Tongue (tissue), 2 donors: ENCODE measurements around the gene TRIM45. TPM values are rescaled to one million over a fixed set of nuclear protein-coding genes. Genes with fewer than 3 reads are reported as not detected.
A peak's percentile ranks its signal among the peaks of the same experiment; 100 is the strongest.
"Not testable (repeated sequence)": the region's sequence is repeated elsewhere in the genome, so short reads cannot be mapped to it uniquely, and the experiment has no call there.

Source experiments
- DNase-seq: peaks from one replicate; pipeline ENCODE4 v3.0.0-alpha.2; 2015
- total RNA-seq: library from RNA; depleted of rRNA; stranded (reverse); fragments of >200 nt; gene quantifications from one replicate; pipeline ENCODE4 v1.2.3, GENCODE V29; 2014

TRIM45 gene
- total RNA-seq = 11.6 TPM

DNA sequence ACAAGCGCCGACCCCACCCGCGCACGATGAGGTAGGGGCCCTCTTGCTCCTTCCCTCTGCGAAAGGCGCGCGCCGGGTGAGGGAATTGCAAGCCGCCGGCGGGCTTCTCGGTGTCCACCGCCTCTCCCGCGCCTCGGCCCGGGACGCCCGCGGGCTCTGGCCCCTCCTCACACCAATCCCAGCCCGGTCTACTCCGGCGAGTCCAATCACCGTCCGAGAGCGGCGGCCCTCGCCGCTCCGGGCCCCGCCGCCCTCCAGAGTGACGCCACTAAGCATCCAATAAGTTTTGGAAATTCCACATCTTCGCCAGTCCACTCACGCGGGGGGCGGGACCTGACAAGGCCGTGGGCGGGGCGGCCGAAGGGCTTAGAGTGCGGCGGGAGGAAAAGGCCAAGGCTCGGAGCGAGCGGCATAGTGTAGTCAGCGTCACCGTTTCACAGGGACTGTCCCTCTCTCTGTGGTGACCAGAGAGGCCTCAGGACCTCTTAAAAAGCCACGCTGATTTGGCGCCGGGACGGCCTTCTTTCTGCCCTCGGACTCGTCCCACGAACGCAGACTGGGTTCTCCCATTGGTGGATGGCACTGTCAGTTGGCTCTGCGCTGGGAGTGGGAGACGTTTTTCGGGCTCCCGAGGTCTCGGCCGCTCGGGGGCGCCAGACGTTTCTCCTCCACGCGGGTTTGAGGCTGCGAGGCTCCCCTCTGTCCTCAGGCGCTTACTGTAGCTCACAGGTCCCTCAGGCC is at the start of gene TRIM45:
TSS of gene TRIM45 (minus strand) at position 161 of the 741 bp plus-strand sequence. CDS start 548 bp downstream, outside the sequence.
- DNase-seq = peak; percentile 99

DNA sequence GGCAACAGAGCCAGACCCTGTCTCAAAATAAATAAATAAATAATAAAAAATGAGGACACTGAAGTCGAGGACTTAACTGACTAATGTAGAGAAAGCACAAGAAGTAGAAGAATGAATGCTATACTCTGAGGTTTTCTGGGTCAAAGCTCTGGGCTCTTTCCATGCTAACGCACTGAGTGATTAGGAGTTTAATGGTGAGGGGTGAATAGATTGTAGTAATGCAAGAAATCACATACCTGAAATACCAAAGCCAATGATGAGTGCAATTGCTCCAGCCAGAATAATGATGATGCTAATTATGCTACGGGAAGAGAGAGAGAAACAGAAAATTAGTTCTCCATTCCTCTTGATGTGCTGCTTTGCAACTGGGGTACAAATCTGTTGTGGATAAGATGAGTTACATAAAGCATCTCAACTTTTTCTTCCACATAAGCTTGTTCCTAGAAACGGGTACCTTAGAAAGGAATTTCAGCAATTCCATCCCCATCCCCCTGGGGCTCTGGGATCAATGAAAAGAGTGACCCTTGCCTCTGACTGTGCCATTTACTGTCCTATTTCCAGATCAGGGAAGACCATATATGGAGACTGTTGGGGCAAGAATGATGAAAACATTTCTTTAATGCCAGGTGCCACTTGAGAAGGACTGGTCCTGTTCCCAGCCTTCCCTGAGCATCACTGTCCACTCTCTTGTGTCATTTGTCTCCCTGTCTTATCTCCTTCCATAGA is 48.5 kb upstream of the TRIM45 start:
- no peak for DNase-seq

GRCh38 chr1:117167402-117167801 is 45.9 kb upstream of the TRIM45 start:
- DNase-seq = no peak

DNA sequence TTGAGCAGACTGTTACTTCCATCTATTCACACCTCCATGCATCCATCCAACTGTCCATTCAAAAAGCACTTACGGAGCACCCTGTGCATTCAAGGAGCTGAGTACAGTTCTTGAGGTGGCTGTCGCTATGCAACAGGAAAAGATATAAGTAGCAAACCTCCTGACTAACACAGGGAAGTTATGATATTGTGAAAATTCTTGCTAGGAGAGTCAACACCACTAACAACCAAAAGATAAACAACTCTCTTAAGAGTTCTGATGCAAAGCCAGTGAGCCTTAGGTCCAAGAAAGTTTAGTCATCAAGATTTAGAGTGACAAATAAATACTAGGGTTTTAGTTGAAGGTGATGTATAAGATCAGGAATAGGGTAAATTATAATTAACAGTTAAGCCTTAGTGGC is 44.5 kb upstream of the TRIM45 start:
- DNase-seq = no peak

GRCh38 chr1:117164209-117164608 is 42.7 kb upstream of the TRIM45 start:
- no peak for DNase-seq

DNA sequence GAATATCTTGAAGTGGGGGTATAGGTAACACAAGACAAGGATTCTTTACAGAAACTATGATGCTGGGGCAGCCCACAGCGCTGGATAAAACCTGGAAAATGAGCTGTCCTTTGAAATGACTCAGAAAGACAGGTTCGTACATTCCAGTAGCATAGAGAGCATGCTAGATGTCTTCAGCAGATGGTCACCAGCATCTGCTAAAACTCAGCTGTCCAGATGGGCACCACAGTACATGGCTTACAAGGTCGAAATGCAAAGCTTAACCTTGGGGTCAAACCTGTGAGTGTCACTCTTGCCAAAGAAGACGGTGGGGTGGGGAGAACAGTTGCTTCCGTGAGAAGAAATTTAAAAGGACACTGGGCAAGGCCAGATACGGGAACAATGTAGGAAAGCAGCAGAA is 41.3 kb upstream of the TRIM45 start:
- DNase-seq = no peak

GRCh38 chr1:117161887-117162286 is 40.3 kb upstream of the TRIM45 start:
- DNase-seq = no peak

GRCh38 chr1:117151305-117151704 is 29.8 kb upstream of the TRIM45 start:
- not testable (repeated sequence) for DNase-seq

GRCh38 chr1:117150316-117150715 is 28.8 kb upstream of the TRIM45 start:
- DNase-seq = no peak

- no peak for DNase-seq
Observed at GRCh38 chr1:117147856-117148588, 26.5 kb upstream of the TRIM45 start.

DNA sequence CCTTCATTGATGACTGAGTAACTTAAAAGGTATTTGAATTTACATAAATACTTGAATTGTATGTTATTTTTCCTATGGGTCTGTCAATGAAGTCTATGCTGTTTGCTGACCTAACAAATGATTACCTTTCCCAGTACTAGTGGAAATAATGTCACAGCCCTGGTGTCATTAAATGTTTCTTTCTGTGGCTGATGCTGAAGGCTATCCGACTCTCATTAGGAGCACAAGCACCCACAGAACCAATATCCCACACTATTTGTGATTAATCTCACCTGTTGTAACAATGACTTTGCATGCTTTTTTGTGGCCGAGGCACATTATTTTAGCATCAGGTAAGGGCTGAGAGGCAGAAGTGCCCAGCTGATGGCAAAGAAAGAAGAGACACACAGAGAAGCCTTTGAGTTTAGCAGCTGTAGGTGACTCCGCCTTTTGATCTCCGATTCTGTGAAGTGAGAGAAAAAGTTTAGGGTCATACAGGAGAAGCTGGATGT is 25.8 kb upstream of the TRIM45 start:
- no peak for DNase-seq

DNA sequence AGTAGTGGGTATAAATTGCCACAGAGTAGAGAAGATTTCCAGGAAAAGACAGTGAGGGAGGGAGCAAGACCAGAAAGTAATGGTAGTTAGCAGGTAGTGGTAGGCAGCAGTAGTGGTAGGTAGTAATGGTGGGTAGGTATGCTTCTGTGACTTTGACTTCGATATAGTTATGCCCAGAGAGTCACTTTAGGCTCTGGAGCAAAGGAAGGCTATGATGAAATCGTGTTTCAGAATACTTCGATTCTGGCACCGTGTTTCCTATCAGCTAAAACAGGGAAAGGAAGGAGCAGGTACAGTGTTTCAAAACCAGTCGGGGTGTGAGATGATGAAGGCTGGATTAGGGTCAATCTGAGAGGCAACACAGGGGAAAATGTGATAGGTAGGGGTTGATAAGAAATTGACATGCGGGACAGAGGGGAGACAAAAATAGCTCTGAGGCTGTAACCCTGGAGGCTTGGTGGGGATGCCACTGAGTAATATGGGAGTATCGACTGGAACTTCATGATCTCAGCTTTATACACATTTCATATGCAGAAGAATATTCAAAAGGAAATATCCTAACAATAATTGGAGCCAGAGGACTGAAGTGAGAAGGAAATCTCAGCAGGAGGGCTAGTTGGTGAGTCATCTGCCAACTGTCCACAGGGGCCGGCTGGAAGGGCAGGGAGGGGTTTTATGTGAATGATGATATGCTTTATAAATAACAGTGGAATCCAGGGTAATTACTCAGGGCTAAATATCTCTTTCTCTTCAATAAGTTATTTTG is 25.2 kb upstream of the TRIM45 start:
- peak; percentile 36 for DNase-seq

DNA sequence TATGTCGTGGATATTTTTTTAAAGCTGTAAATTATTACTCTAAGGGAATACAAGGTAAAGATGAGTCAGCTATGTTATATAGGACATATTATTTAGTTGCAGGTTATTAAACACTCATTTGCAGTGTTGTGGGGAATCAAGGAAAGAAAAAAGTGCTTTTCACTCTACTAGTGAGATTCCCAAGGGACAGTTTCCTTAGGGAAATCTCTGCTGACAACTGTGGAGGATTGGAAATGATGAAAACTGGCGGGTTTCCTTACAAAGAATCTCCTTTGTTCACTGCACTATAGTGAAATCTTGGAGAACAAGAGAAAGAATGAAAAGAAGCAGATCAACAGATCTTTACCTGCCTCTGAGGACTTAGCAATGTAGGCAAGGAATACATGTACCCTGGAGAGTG is 24.5 kb upstream of the TRIM45 start:
- DNase-seq = no peak

DNA sequence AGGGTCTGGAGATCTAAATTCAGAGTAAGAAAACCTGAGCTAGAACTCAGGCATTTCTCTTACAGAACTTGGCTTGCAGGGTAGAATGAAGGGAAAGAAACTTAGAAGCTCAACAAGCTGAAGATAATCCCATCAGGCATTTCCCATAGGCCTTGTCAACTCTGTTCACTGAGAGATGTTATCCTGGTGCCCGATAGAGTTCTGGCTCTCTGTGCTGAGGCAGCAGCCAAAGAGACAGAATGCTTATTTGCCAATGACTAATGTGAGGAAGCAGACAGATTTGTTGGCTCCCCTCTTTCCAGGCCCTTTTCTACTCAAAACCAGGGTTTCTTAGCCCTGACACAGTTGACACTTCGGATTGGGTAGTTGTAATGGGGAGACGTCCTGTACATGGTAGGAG is 22.3 kb upstream of the TRIM45 start:
- DNase-seq = no peak

- no peak for DNase-seq
Observed at GRCh38 chr1:117143172-117143571, 21.6 kb upstream of the TRIM45 start.

DNA sequence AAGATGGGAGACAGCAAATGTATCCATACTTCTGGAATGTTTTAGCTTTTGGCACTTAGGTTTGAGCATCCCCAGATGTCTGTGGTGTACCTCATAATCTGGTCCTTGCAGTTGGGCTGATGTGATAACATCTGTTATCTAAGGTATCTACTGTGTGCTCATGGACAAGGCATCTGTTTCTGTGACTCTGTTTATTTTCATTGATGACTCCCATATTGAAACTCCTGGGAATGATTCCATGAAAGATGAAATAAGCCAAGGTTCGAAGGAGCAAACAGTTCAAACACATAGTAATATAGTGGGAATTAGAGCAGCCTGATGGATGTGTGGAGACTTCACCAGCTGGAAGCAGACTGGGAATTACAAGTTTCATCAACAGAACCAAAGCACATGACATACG is 20.7 kb upstream of the TRIM45 start:
- no peak for DNase-seq

DNA sequence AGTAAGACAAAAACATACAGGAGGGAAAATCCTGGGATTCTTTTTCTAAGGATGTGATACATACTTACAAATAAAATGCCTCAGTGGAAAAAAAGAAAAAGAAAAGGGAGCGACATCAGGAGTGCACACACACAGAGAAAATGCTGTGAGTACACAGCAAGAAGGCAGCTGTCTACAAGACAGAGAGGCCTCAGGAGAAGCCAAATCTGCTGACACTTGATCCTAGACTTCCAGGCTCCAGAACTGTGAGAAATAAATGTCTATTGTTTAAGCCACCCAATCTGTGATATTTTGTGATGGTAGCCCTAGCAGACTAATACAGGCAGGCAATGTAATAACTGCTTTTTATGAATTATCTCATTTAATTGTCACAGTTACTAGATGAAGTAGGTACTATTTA is 17.0 kb upstream of the TRIM45 start:
- DNase-seq = peak; percentile 60

DNA sequence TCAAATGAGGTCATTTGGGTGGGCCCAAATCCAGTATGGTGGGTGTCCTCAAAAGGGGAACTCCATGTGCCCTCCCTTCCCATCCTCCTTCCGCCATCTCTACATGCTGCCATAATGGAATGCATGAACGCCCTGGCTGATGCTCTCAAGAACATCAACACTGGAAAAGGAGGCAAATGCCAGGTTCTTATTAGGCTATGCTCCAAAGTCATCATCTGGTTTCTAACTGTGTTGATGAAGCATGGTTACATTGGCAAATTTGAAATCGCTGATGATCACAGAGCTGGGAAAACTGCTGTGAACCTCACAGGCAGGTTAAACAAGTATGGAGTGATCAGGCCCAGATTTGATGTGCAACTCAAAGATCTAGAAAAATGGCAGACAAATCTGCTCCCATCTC is 16.6 kb upstream of the TRIM45 start:
- DNase-seq = no peak

GRCh38 chr1:117137281-117137855 is 15.8 kb upstream of the TRIM45 start:
- no peak for DNase-seq

- no peak for DNase-seq
Observed at GRCh38 chr1:117136749-117137148, 15.2 kb upstream of the TRIM45 start.

GRCh38 chr1:117135329-117135728 is 13.8 kb upstream of the TRIM45 start:
- no peak for DNase-seq

DNA sequence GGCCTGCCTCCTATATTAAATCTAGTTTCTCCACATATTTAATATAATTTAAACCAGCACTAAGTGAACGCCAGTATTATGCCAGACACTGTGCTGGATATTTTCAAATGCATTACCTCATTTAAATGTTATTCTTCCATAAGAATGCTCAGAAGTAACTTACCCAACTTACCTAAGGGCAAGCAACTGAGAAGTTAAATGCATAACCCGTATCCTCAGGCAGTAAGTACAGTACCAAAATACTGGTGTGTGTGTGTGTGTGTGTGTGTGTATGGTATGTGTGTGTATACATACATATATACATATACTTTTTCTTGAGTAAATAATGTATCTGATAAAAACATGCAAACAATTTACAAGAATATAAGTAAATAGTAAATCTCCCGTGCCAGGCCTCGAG is 9.0 kb upstream of the TRIM45 start:
- DNase-seq = no peak
